Activated CD4-positive, alpha-beta T cell treated with anti-CD3 and anti-CD28 coated beads, Interleukin-2, amount 10 ng/mL, durations not matched to agents 24 days and 14 days (primary cell): ENCODE measurements around the gene LIPT1. TPM values are rescaled to one million over a fixed set of nuclear protein-coding genes. Genes with fewer than 3 reads are reported as not detected.
"Not testable (repeated sequence)": the region's sequence is repeated elsewhere in the genome, so short reads cannot be mapped to it uniquely, and the experiment has no call there.

Experiments used
- DNase-seq: peaks from one replicate; pipeline ENCODE4 v3.0.0; 2022
- H3K27ac Mint-ChIP-seq: one replicate; pipeline ENCODE4 v1.8.0; 2022; ENCODE audit warnings: mild to moderate bottlenecking, mixed read lengths
- H3K27me3 Mint-ChIP-seq: one replicate; pipeline ENCODE4 v1.8.0; 2022; ENCODE audit warnings: mixed read lengths
- H3K36me3 Mint-ChIP-seq: one replicate; pipeline ENCODE4 v1.8.0; 2022; ENCODE audit warnings: low read depth, mild to moderate bottlenecking, mixed read lengths
- H3K4me1 Mint-ChIP-seq: one replicate; pipeline ENCODE4 v1.8.0; 2021; ENCODE audit warnings: mixed read lengths
- H3K4me3 Mint-ChIP-seq: one replicate; pipeline ENCODE4 v1.8.0; 2022; ENCODE audit warnings: mild to moderate bottlenecking, moderate library complexity, mixed read lengths
- H3K9me3 Mint-ChIP-seq: one replicate; pipeline ENCODE4 v1.8.0; 2021; ENCODE audit warnings: mixed read lengths
- intact Hi-C: fragments of 100-400 bp; cut with micrococcal nuclease; formaldehyde crosslinking; loops from one replicate; pipeline ENCODE4 v1.15.1; 2023
- total RNA-seq: library from RNA; stranded (reverse); gene quantifications from 2 replicates; pipeline ENCODE4 v1.2.3, GENCODE V29; 2022

Gene LIPT1
- total RNA-seq, 1 donor from 2014 or later: 3.9 TPM

DNA sequence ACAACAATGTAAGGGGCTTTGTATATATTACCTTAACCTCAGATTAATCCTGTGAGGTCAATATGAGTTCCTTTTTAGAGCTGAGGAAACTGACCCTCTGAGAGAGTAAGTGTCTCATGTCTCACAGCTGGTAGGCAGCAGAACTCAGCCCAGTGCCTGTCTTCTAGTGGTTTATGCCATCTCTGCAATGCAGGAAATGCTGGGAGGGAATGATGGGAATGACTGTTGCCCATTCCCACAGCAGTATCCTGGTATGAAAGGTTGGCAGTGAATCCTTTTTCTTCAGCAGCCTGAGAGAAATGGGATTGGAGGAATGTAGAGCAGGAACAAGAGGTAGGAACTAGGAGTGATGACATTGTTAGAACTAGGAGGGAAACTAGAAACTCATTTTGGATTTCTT, 32.2 kb downstream of the LIPT1 start:
- intact Hi-C loops: loop anchor here (10.0 kb wide), 1 partner anchor 1818 kb away; the partner anchor contains the start of gene RPL31
- DNase-seq: no peak
- peaks cover 15% of the 10 kb centered on the region for H3K4me1 Mint-ChIP-seq
- no peak overlapping the region for H3K27ac Mint-ChIP-seq
- no peaks in the 10 kb centered on the region for H3K9me3 Mint-ChIP-seq
- H3K36me3 Mint-ChIP-seq: peaks cover 27% of the 10 kb centered on the region
- H3K4me3 Mint-ChIP-seq: no peak overlapping the region
- no peaks in the 10 kb centered on the region for H3K27me3 Mint-ChIP-seq

DNA sequence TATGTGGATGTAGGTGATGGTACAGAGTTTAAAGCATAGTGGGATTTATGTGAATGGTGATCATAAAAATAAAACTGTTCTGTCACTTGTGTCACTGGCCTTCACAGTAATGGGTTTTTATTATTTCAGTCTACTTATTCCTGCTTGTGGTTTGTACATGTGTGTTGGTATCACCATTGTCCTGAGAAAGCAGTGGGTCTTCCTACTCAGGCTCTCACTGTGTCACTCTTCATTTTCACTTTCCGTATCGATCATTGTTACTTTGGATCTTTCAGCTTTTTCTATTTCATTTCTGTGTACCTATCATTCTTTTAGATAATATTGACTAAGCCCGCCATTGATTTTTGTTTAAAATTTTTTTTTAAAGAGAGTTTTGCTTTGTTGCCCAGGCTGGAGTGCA, 33.6 kb downstream of the LIPT1 start:
- Mint-ChIP-seq H3K27me3 (no peaks in the 10 kb centered on the region), H3K4me3 (no peak overlapping the region), H3K36me3 (peaks cover 38% of the 10 kb centered on the region), H3K27ac (no peak overlapping the region), H3K4me1 (peaks cover 11% of the 10 kb centered on the region), H3K9me3 (no peaks in the 10 kb centered on the region)
- intact Hi-C loops: loop anchor here (10.0 kb wide), 1 partner anchor 1816 kb away; the partner anchor contains the start of gene RPL31
- DNase-seq: no peak

- Mint-ChIP-seq H3K9me3 (no peaks in the 10 kb centered on the region), H3K36me3 (peaks cover 45% of the 10 kb centered on the region)
- no peak for DNase-seq
Measured at GRCh38 chr2:99190548-99190947, 35.8 kb downstream of the LIPT1 start.

DNA sequence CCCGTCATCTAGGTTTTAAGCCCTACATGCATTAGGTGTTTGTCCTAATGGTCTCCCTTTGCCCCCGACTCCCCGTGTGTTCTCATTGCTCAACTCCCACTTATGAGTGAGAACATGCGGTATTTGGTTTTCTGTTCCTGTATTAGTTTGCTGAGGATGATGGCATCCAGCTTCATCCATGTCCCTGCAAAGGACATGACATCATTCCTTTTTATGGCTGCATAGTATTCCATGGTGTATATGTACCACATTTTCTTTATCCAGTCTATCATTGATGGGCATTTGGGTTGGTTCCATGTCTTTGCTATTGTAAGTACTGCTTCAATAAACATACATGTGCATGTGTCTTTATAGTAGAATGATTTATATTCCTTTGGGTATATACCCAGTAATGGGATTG, 37.6 kb downstream of the LIPT1 start:
- H3K27me3 Mint-ChIP-seq, H3K4me1 Mint-ChIP-seq, intact Hi-C loops, H3K27ac Mint-ChIP-seq, DNase-seq, H3K9me3 Mint-ChIP-seq, H3K4me3 Mint-ChIP-seq: not testable (repeated sequence)
- peaks cover 52% of the 10 kb centered on the region for H3K36me3 Mint-ChIP-seq

More at GRCh38 chr2:99190548-99190947, 35.8 kb downstream of the LIPT1 start:
- intact Hi-C loops: no loop called here
- Mint-ChIP-seq H3K27ac (no peak overlapping the region), H3K27me3 (no peaks in the 10 kb centered on the region), H3K4me3 (no peak overlapping the region), H3K4me1 (peaks cover 7% of the 10 kb centered on the region)

DNA sequence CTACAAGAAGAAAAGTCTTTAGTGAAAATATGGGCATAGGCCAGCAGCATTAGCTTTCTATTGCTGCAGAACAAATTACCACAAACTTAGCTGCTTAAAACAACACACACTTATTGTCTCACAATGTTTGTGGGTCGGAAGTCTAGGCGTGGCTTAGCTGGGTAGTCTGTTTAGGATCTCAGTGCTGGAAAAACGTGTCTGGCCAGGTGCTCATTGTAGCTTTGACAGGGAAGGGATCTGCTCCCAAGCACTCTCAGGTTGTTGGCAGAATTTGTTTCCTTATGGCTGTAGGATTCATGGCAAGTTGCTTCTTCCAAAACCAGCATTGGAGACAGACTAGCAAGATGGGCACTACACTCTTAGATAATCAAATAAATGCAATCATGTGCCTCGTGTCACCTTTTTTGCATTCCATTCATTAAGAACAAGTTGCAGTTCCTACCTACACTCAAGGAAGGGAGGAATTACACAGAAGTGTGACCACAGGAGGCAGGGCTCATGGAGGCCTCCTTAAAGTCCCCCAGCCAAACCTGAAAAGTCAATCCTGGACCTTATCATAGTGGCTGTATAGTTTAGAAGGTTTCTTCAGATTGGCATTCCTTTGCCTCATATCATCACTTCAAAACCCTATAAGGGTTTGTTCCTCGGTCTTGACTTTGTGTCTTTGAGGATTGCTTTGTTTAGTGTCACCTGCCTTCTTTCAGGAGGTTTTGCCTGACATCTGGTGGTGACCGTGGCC, 43.5 kb downstream of the LIPT1 start:
- Mint-ChIP-seq H3K27me3 (no peaks in the 10 kb centered on the region), H3K4me1 (no peaks in the 10 kb centered on the region), H3K9me3 (peaks cover 4% of the 10 kb centered on the region), H3K27ac (no peak overlapping the region), H3K4me3 (no peak overlapping the region), H3K36me3 (peaks cover 20% of the 10 kb centered on the region)
- intact Hi-C loops: no loop called here
- no peak for DNase-seq

- no peak for DNase-seq
- intact Hi-C loops: no loop called here
- no peak overlapping the region for H3K4me3 Mint-ChIP-seq
- H3K27ac Mint-ChIP-seq: no peak overlapping the region
- H3K4me1 Mint-ChIP-seq: no peaks in the 10 kb centered on the region
- peaks cover 13% of the 10 kb centered on the region for H3K9me3 Mint-ChIP-seq
- peaks cover 18% of the 10 kb centered on the region for H3K36me3 Mint-ChIP-seq
- H3K27me3 Mint-ChIP-seq: no peaks in the 10 kb centered on the region
Measured at GRCh38 chr2:99200076-99200800, 45.5 kb downstream of the LIPT1 start.

DNA sequence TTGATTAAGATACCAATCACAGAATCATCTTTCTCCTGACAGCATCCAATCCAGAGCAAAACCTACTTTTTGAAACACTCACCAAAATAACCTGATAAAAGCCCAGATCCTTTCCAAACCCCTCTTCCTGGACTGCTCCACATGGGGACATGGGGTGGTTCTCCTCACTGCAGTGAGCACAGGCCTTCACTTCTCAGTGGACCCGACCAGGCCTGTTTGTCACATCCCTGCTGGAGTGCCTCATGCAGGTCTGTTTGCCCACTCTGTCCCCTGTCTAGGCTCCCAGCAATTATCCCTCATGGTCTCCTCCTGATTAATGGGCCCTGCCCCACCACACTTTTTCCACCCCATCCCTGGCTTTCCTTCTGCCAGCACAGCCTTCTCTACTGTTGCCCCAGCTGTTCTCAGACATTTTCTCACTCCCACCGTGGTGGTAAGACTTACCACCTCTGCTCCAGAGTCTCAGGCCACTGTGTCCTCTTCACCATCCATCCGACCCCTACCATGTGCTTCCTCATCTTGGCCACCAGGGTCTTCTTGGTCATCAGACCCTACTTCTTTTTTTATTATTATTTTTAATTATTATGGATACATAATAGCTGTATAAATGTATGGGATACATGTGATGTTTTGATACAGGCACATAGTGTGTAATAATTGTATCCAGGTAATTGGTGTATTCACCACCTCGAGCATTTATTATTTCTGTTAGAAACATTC, 47.4 kb downstream of the LIPT1 start:
- Mint-ChIP-seq H3K27ac (no peak overlapping the region), H3K36me3 (peaks cover 10% of the 10 kb centered on the region), H3K4me1 (no peaks in the 10 kb centered on the region), H3K9me3 (peaks cover 22% of the 10 kb centered on the region), H3K4me3 (no peak overlapping the region), H3K27me3 (no peaks in the 10 kb centered on the region)
- no peak for DNase-seq
- intact Hi-C loops: no loop called here

- no peak for DNase-seq
- Mint-ChIP-seq H3K4me1 (peaks cover 3% of the 10 kb centered on the region), H3K4me3 (no peak overlapping the region), H3K27ac (no peak overlapping the region), H3K36me3 (peaks cover 14% of the 10 kb centered on the region), H3K27me3 (no peaks in the 10 kb centered on the region), H3K9me3 (peaks cover 22% of the 10 kb centered on the region)
- intact Hi-C loops: no loop called here
Measured at GRCh38 chr2:99205491-99205890, 50.7 kb downstream of the LIPT1 start.

Other genes with a start within 250 kb of the LIPT1 start
- 0.07 and 0.12 TPM in 2 replicates for gene CRACDL, start 218.7 kb upstream of the LIPT1 start, total RNA-seq
- gene C2orf15, start 13.3 kb upstream of the LIPT1 start, total RNA-seq: 0.26 and 0.40 TPM in 2 replicates
- gene TSGA10, start within 50 bp of the LIPT1 start, total RNA-seq: 3.2 and 3.7 TPM in 2 replicates
- 49.9 and 52.8 TPM in 2 replicates for gene MITD1, start 26.1 kb downstream of the LIPT1 start, total RNA-seq
- 29.0 and 31.2 TPM in 2 replicates for gene MRPL30, start 26.2 kb downstream of the LIPT1 start, total RNA-seq
- gene LYG2, start 100.7 kb downstream of the LIPT1 start, total RNA-seq: not detected in 2 replicates
- gene LYG1, start 146.2 kb downstream of the LIPT1 start, total RNA-seq: 2.1 TPM in 2 replicates
- 42.1 TPM in 2 replicates for gene TXNDC9, start 181.4 kb downstream of the LIPT1 start, total RNA-seq
- gene EIF5B, start 182.4 kb downstream of the LIPT1 start, total RNA-seq: 86.5 and 88.5 TPM in 2 replicates